B cell (primary cell): Measurements from ENCODE around the gene XPO6. TPM values are rescaled to one million over a fixed set of nuclear protein-coding genes. Genes with fewer than 3 reads are reported as not detected.
"Not testable (repeated sequence)": the region's sequence is repeated elsewhere in the genome, so short reads cannot be mapped to it uniquely, and the experiment has no call there.

Source experiments
- ATAC-seq: fragments of 200-7000 bp; cut with Tn5 transposase; one replicate; pipeline ENCODE4 v1.10.0; 2021; ENCODE audit warnings: low read depth, mild to moderate bottlenecking, moderate number of reproducible peaks, moderate library complexity
- CTCF ChIA-PET: fragments of 350-600 bp; sonication (Branson Sonifier 250); formaldehyde crosslinking; loops from one replicate; lab custom pipeline; 2021; ENCODE audit warnings: antibody characterized with exemption, inconsistent platforms; lab: Charles Lee
- POLR2A ChIA-PET: fragments of 350-600 bp; sonication (Branson Sonifier 250); formaldehyde crosslinking; loops from one replicate; lab custom pipeline; 2021; ENCODE audit warnings: antibody characterized with exemption; lab: Charles Lee
- DNase-seq: peaks from one replicate; pipeline ENCODE4 v3.0.0; 2013
- H2AFZ ChIP-seq: 2 replicates; pipeline ENCODE4 v1.6.1; 2012; ENCODE audit warnings: mild to moderate bottlenecking, low read depth, low read length; ENCODE audit not compliant: insufficient read depth, poor library complexity, severe bottlenecking
- H3K27ac ChIP-seq, 2 donors: 1 replicate in 1 of 2; 2 replicates in 1 of 2; pipeline ENCODE4 v1.5.1; 2012 to 2013; ENCODE audit warnings: low read length in 2 of 2, mild to moderate bottlenecking in 2 of 2, moderate library complexity in 1 of 2
- H3K27me3 ChIP-seq, 4 experiments: fragments of 200-600 bp in 1 of 4; sonication (generic) in 1 of 4; replicated peaks in 1 of 4; 1 replicate in 2 of 4; 2 replicates in 2 of 4; pipeline versions ENCODE4 v1.6.1 to v1.7.0; 2013 to 2016; ENCODE audit warnings: low read length in 3 of 4, mild to moderate bottlenecking in 2 of 4, mixed read lengths in 1 of 4, moderate library complexity in 1 of 4; ENCODE audit not compliant: insufficient read depth in 4 of 4, control insufficient read depth in 3 of 4; ENCODE audit errors: control extremely low read depth in 1 of 4
- H3K36me3 ChIP-seq, 2 experiments: replicated peaks in 1 of 2; 1 replicate in 1 of 2; 2 replicates in 1 of 2; pipeline versions ENCODE4 v1.6.1 to v1.7.1; 2013; ENCODE audit warnings: low read length in 1 of 2; ENCODE audit not compliant: insufficient read depth in 2 of 2, control insufficient read depth in 1 of 2; ENCODE audit errors: control extremely low read depth in 1 of 2, extremely low read depth in 1 of 2
- H3K4me1 ChIP-seq, 2 donors: fragments of 200-600 bp in 1 of 2; sonication (generic) in 1 of 2; 1 replicate in 1 of 2; 2 replicates in 1 of 2; pipeline versions ENCODE4 v1.5.1 to v1.6.1; 2013 to 2017; ENCODE audit warnings: low read length in 2 of 2; ENCODE audit not compliant: control insufficient read depth in 2 of 2, insufficient read depth in 2 of 2
- H3K4me2 ChIP-seq: replicated peaks from 2 replicates; pipeline ENCODE3; 2012; ENCODE audit warnings: mild to moderate bottlenecking, low read depth, low read length; ENCODE audit not compliant: poor library complexity, severe bottlenecking
- H3K4me3 ChIP-seq, 5 experiments: fragments of 200-600 bp in 1 of 5; sonication (generic) in 1 of 5; 1 replicate in 3 of 5; 2 replicates in 2 of 5; pipeline versions ENCODE4 v1.5.1 to v1.7.0; 2011 to 2016; ENCODE audit warnings: low read length in 4 of 5, mild to moderate bottlenecking in 4 of 5, low read depth in 2 of 5, control low read depth in 1 of 5, moderate library complexity in 1 of 5; ENCODE audit not compliant: insufficient read depth in 1 of 5; ENCODE audit errors: control extremely low read depth in 1 of 5, extremely low read depth in 1 of 5
- H3K79me2 ChIP-seq: fragments of 200-600 bp; sonication (generic); one replicate; pipeline ENCODE4 v1.6.0; 2016; ENCODE audit warnings: low read length; ENCODE audit not compliant: control insufficient read depth, insufficient read depth
- H3K9ac ChIP-seq: fragments of 200-600 bp; sonication (generic); 2 replicates; pipeline ENCODE4 v1.6.1; 2017; ENCODE audit warnings: mild to moderate bottlenecking, low read length, moderate library complexity
- H3K9me3 ChIP-seq, 3 donors: one replicate each; pipeline versions ENCODE4 v1.6.1 to v1.7.1; 2013; ENCODE audit warnings: low read length in 2 of 3; ENCODE audit not compliant: control insufficient read depth in 2 of 3, insufficient read depth in 1 of 3; ENCODE audit errors: control extremely low read depth in 1 of 3
- H4K20me1 ChIP-seq: 2 replicates; pipeline ENCODE4 v1.6.0; 2012; ENCODE audit warnings: mild to moderate bottlenecking, low read length; ENCODE audit not compliant: insufficient read depth, control insufficient read depth, poor library complexity, severe bottlenecking
- H3K27ac Mint-ChIP-seq: one replicate; pipeline ENCODE4 v1.8.0; 2021; ENCODE audit warnings: mixed read lengths
- H3K27me3 Mint-ChIP-seq: one replicate; pipeline ENCODE4 v1.8.0; 2021; ENCODE audit warnings: mixed read lengths
- H3K4me1 Mint-ChIP-seq: one replicate; pipeline ENCODE4 v1.8.0; 2021; ENCODE audit warnings: mixed read lengths
- H3K4me3 Mint-ChIP-seq: one replicate; pipeline ENCODE4 v1.8.0; 2021; ENCODE audit warnings: mixed read lengths
- H3K9me3 Mint-ChIP-seq: one replicate; pipeline ENCODE4 v1.8.0; 2022; ENCODE audit warnings: mixed read lengths; ENCODE audit not compliant: insufficient read depth
- CTCF ChIP-seq: fragments of 200-600 bp; IDR thresholded peaks from one replicate; pipeline ENCODE4 v1.8.0; 2022; ENCODE audit warnings: antibody characterized with exemption, mild to moderate bottlenecking
- EZH2 ChIP-seq: IDR thresholded peaks from 2 replicates; pipeline ENCODE4 v1.6.1; 2012; ENCODE audit warnings: borderline replicate concordance, low read depth, mild to moderate bottlenecking, moderate library complexity, low read length; ENCODE audit not compliant: insufficient read depth, poor library complexity, severe bottlenecking
- WGBS: methylation state at CpG from one replicate; pipeline ENCODE4 v1.1.5; 2013; ENCODE audit warnings: missing lambda C conversion rate; ENCODE audit not compliant: insufficient coverage; 5-methylcytosine and 5-hydroxymethylcytosine counted together
- intact Hi-C: fragments of 100-400 bp; cut with micrococcal nuclease; formaldehyde crosslinking; loops from one replicate; pipeline ENCODE4 v1.10.0; 2022
- polyA plus RNA-seq: library from polyadenylated mRNA; depleted of rRNA; stranded (reverse); fragments of >200 nt; gene quantifications from 2 replicates; pipeline ENCODE4 v1.2.3, GENCODE V29; 2012
- total RNA-seq, 2 donors: library from RNA; stranded (reverse); fragments of 120-200 nt in 1 of 2; gene quantifications; 1 replicate in 1 of 2; 2 replicates in 1 of 2; pipeline versions ENCODE4 v1.2.3 to v1.2.4, GENCODE V29; 2013 to 2022

The XPO6 gene
- total and polyA plus RNA-seq, 2 donors (not counting 1 experiment from before 2014, with no cell fraction given) = 259 to 303 TPM

GRCh38 chr16:28231763-28232162, 20.0 kb upstream of the XPO6 start:
- Mint-ChIP-seq H3K4me3 (no peak overlapping the region), H3K27ac (no peak overlapping the region), H3K27me3 (peaks cover 6% of the 10 kb centered on the region), H3K9me3 (no peaks in the 10 kb centered on the region), H3K4me1 (no peaks in the 10 kb centered on the region)
- H4K20me1 ChIP-seq = no peaks in the 10 kb centered on the region
- H3K4me3 ChIP-seq = no peak overlapping the region
- ATAC-seq (no peak), DNase-seq (no peak)
- no peak overlapping the region for H3K4me2 ChIP-seq
- no peaks in the 10 kb centered on the region for H3K36me3 ChIP-seq
- H3K79me2 ChIP-seq = no peaks in the 10 kb centered on the region
- H3K9ac ChIP-seq = no peak overlapping the region
- TF ChIP-seq CTCF (no peak), EZH2 (no peak)
- no peaks in the 10 kb centered on the region for H3K27me3 ChIP-seq
- ChIA-PET POLR2A (no interaction called here), CTCF (no interaction called here)
- peaks cover 0 to 5% (median 0%) of the 10 kb centered on the region in 3 donors for H3K9me3 ChIP-seq
- H3K27ac ChIP-seq = no peak overlapping the region
- H2AFZ ChIP-seq = no peak overlapping the region
- intact Hi-C loops = no loop called here
- WGBS = no CpG with 5 or more reads among the region's 2 CpGs
- H3K4me1 ChIP-seq = no peaks in the 10 kb centered on the region

GRCh38 chr16:28223909-28224308, 12.1 kb upstream of the XPO6 start:
- H3K79me2 ChIP-seq, CTCF ChIA-PET: not testable (repeated sequence)
- 100% methylated on average over 3 of the region's 3 CpGs for WGBS

DNA sequence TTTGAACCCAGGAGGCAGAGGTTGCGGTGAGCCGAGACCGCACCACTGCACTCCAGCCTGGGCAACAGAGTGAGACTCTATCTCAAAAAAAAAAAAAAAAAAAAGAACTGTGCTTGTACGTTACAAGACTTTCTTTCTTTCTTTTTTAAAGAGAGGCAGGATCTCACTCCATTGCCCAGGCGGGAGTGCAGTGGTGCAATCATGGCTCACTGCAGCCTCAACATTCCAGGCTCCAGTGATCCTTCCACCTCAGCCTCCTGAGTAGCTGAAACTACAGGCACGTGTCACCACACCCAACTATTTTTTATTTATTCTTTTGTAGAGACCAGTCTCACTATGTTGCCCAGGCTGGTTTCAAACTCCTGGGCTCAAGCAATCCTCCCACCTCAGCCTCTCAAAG, 8.0 kb upstream of the XPO6 start:
- H3K4me1 ChIP-seq, H3K27me3 ChIP-seq, H3K4me3 ChIP-seq, H2AFZ ChIP-seq, H3K79me2 ChIP-seq, ATAC-seq, H3K4me2 ChIP-seq, DNase-seq, H3K4me3 Mint-ChIP-seq, H3K27ac Mint-ChIP-seq, H4K20me1 ChIP-seq, H3K27ac ChIP-seq, H3K9ac ChIP-seq, H3K36me3 ChIP-seq, H3K4me1 Mint-ChIP-seq, H3K27me3 Mint-ChIP-seq, H3K9me3 ChIP-seq, POLR2A ChIA-PET, H3K9me3 Mint-ChIP-seq: not testable (repeated sequence)
- intact Hi-C loops = loop anchor here (2.0 to 10.0 kb wide), 2 partner anchors 79 to 665 kb away; partner anchors contain the start of gene KATNIP
- WGBS = 90% methylated on average over 2 of the region's 6 CpGs
- CTCF ChIA-PET = interaction anchor here (0.7 to 4.7 kb wide), 2 partner anchors 10 to 82 kb away, joined by 4 to 33 read pairs; no protein-coding TSS in a partner anchor

More at GRCh38 chr16:28223909-28224308, 12.1 kb upstream of the XPO6 start:
- H4K20me1 ChIP-seq, H3K9ac ChIP-seq, H3K27ac Mint-ChIP-seq, H3K27ac ChIP-seq, intact Hi-C loops, H3K27me3 Mint-ChIP-seq, H3K27me3 ChIP-seq, H3K4me3 ChIP-seq, H3K9me3 ChIP-seq, H3K4me1 ChIP-seq, H3K9me3 Mint-ChIP-seq, H3K4me3 Mint-ChIP-seq, H3K36me3 ChIP-seq, POLR2A ChIA-PET, H3K4me2 ChIP-seq, H3K4me1 Mint-ChIP-seq, DNase-seq, H2AFZ ChIP-seq, ATAC-seq: not testable (repeated sequence)
